Stimulated activated CD4-positive, alpha-beta T cell treated with anti-CD3 and anti-CD28 coated beads, TNF-alpha, amount 100 ng/mL, for 1 hour (primary cell): ENCODE measurements around the gene RELN.
"Not testable (repeated sequence)": the region's sequence is repeated elsewhere in the genome, so short reads cannot be mapped to it uniquely, and the experiment has no call there.

Experiments
- DNase-seq, 3 donors: peaks; one replicate each; pipeline ENCODE4 v3.0.0-alpha.2; 2020; ENCODE audit warnings: low read depth in 3 of 3, low spot score in 1 of 3

RELN gene

DNA sequence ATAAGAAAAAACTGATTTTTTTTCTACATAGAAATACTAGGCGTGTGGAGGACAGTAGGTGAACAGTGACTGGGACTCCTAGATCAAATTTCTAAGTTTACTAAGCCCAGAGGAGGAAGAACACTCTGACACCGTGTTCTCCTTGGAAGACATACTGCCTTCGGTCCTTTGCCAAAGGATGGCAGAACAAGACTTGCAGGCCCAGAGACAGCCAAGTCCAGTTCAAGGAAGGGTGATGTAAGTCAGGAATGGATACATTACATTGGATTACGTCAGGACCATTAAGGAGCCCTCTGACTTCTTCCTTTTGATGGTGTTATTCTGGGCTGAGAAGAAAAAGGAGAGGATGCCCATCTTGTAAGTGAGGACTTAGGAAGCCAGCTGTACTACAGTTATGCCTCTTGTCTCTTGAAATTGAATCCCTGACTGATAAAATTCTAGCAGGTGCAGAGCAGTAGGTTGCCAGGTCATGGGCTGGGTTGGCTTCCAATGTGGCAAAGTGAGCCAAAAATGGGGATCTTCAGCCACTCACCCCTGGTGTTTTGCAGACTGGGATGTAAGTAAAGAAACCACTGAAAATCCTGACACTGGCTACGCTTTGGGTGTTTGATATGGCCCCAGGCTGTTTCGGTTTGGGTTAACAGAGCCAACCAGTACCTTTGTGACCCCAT, 45.1 kb downstream of the RELN start:
- no peak for DNase-seq

GRCh38 chr7:103941976-103942375, 47.5 kb downstream of the RELN start:
- no peak for DNase-seq

DNA sequence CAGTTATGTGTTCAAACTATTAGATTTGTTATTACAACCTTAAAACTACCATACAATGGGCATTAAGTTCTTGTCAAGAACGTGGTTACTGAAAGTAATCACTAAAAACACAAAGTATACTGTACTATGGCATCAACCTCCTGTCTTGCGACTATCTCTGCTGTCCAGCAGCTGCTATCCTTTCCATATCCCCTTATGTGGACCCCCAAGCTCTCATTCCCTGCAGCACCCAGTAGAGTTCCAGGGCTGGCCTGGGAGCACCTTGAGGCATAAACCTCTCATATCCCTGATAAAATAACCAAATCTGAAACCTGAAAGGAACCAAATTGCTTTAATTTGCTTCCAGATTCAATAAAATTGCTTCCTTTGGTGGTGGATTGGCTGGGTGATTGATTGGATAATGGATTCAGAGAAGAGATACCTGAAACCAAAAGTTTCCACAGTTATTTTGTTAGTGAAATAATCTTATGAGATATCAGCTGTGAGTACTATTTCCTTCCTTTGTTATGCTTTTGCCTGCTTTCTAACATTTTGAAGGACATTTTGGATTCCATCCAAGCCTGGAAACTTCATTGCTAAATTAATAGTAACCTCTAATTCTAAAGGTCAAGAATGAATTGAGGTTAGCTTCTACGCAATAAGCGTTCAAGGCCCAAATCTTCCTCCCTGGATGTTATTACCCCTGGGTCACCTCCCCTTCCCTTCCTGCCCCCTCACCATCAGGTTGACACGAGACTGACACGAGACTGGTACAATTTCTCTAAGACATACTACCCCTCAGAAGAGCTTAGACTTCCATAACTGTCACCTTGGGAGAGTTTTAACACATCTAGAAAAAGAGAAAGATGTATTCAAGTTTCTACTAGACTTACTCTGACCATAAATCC, 48.8 kb downstream of the RELN start:
- no peak for DNase-seq

GRCh38 chr7:103937680-103938079, 51.8 kb downstream of the RELN start:
- DNase-seq: no peak

GRCh38 chr7:103936558-103936957, 52.9 kb downstream of the RELN start:
- DNase-seq: no peak

GRCh38 chr7:103934508-103934907, 55.0 kb downstream of the RELN start:
- DNase-seq: no peak

GRCh38 chr7:103932389-103932788, 57.1 kb downstream of the RELN start:
- no peak for DNase-seq

- DNase-seq: no peak
These were observed 59.6 kb downstream of the RELN start for GRCh38 chr7:103929901-103930311.

DNA sequence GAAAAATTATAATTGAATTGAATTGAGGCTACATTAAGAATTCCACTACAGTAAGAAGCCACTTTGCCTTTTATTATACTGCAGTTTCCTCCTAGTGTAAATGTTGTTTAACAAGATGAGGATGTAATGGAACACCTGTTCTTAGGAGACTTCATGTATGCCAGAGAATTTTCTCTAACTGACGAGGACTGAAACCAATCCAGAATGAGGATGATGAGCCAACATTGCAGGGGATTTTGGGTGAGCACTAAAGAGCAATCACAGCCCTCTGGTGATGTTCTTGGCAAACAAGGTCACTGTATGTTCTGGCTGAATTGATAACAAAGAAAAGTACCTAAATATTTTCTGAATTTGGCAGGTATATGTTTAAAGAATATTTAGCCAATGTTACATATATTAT, 60.9 kb downstream of the RELN start:
- DNase-seq: no peak

GRCh38 chr7:103924184-103924583, 65.3 kb downstream of the RELN start:
- no peak for DNase-seq

DNA sequence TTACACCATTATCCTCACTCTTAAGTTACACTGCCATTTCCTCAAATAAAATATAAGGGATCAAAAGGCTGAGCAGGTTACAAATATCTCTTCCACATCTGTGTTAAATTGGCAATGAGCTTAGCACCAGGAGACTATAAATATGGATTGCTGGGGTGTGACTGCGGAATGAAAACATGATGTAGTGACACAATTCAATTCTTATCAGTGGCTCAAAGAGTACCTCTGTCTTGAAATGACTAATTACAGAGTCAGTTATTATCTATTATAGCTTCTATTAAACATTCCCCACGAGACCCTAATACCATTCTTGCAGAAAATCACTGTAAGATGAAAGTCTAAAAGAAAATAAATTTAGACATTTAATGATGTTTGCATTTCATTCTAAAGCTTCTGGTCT, 67.1 kb downstream of the RELN start:
- DNase-seq: no peak

DNA sequence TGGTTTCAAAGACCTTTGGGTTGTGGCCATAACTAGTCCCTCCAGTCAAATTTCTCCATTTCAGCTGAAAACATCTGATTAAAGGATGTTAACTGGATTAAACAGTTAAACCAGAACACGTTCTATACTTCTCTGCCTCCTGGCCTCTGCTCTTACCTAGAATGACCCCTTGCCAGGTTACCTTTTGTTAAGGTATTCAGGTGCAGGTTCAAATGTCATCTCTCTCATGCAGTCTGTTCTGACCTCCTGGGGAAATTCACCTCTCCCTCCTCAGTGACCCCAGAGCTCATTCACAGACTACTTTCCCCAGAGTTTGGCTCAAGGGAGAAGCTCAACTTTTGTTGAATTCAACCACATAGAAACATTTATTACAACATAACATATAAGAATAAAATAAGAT, 67.8 kb downstream of the RELN start:
- no peak for DNase-seq

GRCh38 chr7:103919272-103919868, 70.1 kb downstream of the RELN start:
- DNase-seq: no peak

- no peak for DNase-seq
These were observed 70.7 kb downstream of the RELN start for GRCh38 chr7:103918631-103919271.

DNA sequence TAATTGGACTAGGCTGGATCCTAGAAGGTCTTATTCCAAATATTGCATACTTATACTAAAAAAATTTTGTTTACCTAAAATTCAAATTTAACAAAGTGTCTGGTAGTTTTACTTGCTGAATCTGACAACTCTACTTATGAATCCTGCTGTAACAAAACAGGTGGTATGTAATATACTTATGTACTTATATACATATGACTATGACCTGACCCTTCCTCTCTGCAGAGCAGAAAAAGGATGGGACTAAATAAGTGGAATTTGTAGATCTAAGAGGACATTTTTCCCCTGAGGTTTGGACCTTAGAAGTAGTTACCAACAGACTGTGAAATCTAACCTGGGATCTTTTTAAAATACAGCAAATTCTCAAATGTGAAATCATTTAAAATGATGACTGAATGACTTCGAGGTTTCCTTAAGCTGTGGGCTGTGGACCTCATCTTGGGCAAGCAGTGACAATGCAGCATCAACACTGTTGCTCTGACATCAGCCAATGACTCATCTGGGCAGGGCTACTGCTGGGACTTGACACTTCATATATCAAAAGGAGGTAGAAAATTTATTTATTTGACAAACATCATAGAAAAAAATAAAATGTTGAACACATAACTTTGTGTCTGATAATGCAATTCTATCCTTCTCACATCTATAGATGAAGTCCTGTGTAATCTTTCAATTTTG, 73.6 kb downstream of the RELN start:
- DNase-seq: no peak

DNA sequence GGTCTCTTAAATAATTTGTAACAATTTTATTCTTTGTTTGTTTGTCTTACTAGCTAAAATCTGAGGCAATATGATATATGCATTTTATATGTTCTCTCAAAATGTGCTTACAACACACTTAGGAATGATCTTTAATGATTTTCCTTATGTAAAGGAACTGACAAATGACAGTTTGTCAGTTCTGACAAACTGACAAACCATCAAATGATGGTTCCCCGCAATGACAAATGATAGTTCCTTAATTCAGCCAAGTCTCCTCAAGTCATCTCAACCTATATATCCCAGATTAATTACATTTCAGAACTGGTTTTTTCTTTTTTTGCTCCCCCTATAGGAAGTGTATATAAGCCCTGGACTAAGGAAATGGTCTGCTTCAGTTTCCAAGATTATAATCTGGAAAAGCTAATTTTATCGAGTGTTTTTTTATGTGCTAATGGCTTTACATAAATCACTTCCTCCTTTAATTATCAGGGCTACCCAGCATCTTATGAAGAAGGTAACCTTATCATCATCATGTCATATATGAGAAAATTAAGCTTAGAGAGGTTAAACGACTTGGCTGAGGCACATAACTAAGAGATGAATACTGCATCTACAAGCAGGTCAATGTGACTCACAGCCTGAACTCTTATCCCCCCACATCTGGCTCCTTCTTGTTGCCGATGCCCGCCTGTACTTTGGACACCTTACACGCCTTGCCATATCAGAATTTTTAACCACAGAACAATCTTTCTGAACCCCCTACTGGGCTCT, 75.1 kb downstream of the RELN start:
- no peak for DNase-seq

DNA sequence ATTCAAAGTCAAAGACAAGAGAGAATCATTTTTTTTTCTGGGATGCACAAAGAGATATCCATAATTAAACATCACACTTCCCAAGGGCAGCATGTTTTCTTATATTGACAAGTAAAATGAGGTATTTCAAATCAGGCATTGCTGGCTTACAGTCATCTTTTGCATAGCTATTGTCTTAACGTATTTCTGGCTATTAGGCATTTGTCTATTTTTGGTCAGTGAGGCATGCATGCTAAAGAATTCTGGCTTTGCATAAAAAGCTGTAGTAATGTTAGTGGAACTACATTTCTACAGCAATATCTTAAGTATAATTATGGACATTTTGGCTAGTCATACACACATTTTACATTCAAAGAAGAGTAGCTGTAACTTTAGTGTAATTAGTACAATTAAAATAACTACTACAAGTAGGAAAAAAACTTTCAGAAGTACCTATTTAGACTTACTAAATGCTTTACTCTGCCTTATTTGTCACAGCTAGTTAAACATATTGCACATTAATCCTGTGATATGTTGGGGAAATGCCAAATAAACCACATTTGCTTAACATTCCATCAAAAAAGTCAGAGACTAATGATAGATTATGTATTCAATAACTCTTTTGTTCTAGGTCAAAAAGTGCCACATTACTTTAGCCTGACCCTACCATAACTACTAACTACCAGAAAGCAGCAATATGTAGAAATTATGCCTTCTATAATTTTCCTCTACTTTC, 76.4 kb downstream of the RELN start:
- no peak for DNase-seq

DNA sequence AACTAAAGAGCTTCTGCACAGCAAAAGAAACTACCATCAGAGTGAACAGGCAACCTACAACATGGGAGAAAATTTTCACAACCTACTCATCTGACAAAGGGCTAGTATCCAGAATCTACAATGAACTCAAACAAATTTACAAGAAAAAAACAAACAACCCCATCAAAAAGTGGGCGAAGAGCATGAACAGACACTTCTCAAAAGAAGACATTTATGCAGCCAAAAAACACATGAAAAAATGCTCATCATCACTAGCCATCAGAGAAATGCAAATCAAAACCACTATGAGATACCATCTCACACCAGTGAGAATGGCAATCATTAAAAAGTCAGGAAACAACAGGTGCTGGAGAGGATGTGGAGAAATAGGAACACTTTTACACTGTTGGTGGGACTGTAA, 78.4 kb downstream of the RELN start:
- not testable (repeated sequence) for DNase-seq

- no peak for DNase-seq
These were observed 83.5 kb downstream of the RELN start for GRCh38 chr7:103905997-103906396.

GRCh38 chr7:103902917-103903316, 86.5 kb downstream of the RELN start:
- DNase-seq: no peak
